ENCODE results near the gene CHPF2. TPM values are rescaled to one million over a fixed set of nuclear protein-coding genes. Genes with fewer than 3 reads are reported as not detected.

The CHPF2 gene
- polyA plus RNA-seq, 3 donors: 34.4 to 38.0 (median 36.0) TPM

- peaks cover 32 to 34% of the 10 kb centered on the region in 2 donors for H3K4me1 ChIP-seq (ENCODE audit: control insufficient read depth in 1 of 2, insufficient read depth in 2 of 2, low read length in 2 of 2)
- H3K27ac ChIP-seq (ENCODE audit: low read depth in 1 of 2, low read length in 2 of 2): no peak overlapping the region
- no peak overlapping the region for H3K4me2 ChIP-seq (replicated peaks; ENCODE audit: extremely low read depth, low read length, poor library complexity, severe bottlenecking)
- peaks cover 14% of the 10 kb centered on the region for H3K79me2 ChIP-seq (ENCODE audit: insufficient read depth, low read length)
- peaks cover 18% of the 10 kb centered on the region for H4K20me1 ChIP-seq (ENCODE audit: insufficient read depth, low read length)
- peaks cover 14 to 26% (median 24%) of the 10 kb centered on the region in 3 donors for H3K27me3 Mint-ChIP-seq (ENCODE audit: low read depth in 3 of 3)
- H2AFZ ChIP-seq (ENCODE audit: insufficient read depth, low read depth, low read length, poor library complexity, severe bottlenecking): no peak overlapping the region
- peaks cover 36% of the 10 kb centered on the region for H3K4me1 Mint-ChIP-seq
- no peaks in the 10 kb centered on the region for H3K36me3 ChIP-seq (replicated peaks in 1 of 2; ENCODE audit: control insufficient read depth in 1 of 2, insufficient read depth in 2 of 2, low read length in 2 of 2)
- no peak overlapping the region for H3K4me3 ChIP-seq (replicated peaks in 1 of 3; ENCODE audit: low read depth in 2 of 3, low read length in 3 of 3)
- intact Hi-C loops (cut with micrococcal nuclease): no loop called here
- peaks cover 0 to 8% (median 3%) of the 10 kb centered on the region in 7 donors for H3K9me3 Mint-ChIP-seq
- WGBS (ENCODE audit: insufficient coverage): 99% methylated on average over 8 of the region's 12 CpGs
- H3K27me3 ChIP-seq (ENCODE audit: control insufficient read depth in 2 of 2, insufficient read depth in 2 of 2, low read length in 2 of 2): peaks cover 0 to under 1% of the 10 kb centered on the region in 2 donors
- no peak overlapping the region for H3K9ac ChIP-seq (ENCODE audit: insufficient read depth, low read length, poor library complexity, severe bottlenecking)
- TF ChIP-seq, protein P1, sequence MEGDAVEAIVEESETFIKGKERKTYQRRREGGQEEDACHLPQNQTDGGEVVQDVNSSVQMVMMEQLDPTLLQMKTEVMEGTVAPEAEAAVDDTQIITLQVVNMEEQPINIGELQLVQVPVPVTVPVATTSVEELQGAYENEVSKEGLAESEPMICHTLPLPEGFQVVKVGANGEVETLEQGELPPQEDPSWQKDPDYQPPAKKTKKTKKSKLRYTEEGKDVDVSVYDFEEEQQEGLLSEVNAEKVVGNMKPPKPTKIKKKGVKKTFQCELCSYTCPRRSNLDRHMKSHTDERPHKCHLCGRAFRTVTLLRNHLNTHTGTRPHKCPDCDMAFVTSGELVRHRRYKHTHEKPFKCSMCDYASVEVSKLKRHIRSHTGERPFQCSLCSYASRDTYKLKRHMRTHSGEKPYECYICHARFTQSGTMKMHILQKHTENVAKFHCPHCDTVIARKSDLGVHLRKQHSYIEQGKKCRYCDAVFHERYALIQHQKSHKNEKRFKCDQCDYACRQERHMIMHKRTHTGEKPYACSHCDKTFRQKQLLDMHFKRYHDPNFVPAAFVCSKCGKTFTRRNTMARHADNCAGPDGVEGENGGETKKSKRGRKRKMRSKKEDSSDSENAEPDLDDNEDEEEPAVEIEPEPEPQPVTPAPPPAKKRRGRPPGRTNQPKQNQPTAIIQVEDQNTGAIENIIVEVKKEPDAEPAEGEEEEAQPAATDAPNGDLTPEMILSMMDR (IDR thresholded peaks at IDR 0.05): no peak
- no peak overlapping the region for H3K4me3 Mint-ChIP-seq
- no peak overlapping the region for H3K27ac Mint-ChIP-seq
- no peaks in the 10 kb centered on the region for H3K9me3 ChIP-seq (replicated peaks in 1 of 2; ENCODE audit: control insufficient read depth in 1 of 2, insufficient read depth in 1 of 2, low read length in 2 of 2)
- DNase-seq: no peak
- H3K36me3 Mint-ChIP-seq: peaks cover 4 to 9% of the 10 kb centered on the region in 2 donors
Measured at GRCh38 chr7:151278949-151279348, 46.7 kb downstream of the CHPF2 start.

DNA sequence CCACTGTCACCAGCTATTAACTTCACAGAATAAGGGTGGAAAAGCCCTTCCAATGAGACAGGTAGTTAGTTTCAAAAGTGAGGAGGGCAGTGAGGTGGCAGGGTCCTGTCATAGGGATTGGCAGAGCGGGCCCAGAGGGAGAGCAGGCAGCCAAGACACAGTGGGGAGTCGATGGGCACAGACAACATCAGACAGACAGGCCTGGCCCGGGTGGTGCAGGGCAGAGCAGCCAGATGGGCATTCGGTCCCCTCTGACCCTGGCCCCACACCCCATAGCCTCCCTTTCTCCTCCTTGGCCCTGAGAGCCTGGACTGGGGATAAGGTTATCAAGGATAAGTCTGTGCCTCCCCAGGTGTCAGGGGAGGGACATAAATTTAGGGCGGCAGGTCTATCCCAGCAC is 47.6 kb downstream of the CHPF2 start:
- Mint-ChIP-seq H3K9me3 (peaks cover 0 to 8% (median 3%) of the 10 kb centered on the region in 7 donors), H3K27ac (no peak overlapping the region), H3K36me3 (peaks cover 0 to 5% of the 10 kb centered on the region in 2 donors), H3K4me1 (peaks cover 26% of the 10 kb centered on the region), H3K4me3 (no peak overlapping the region), H3K27me3 (ENCODE audit: low read depth in 3 of 3) (peaks cover 16 to 29% (median 24%) of the 10 kb centered on the region in 3 donors)
- Histone ChIP-seq H3K9me3 (replicated peaks in 1 of 2; ENCODE audit: control insufficient read depth in 1 of 2, insufficient read depth in 1 of 2, low read length in 2 of 2) (no peaks in the 10 kb centered on the region), H2AFZ (ENCODE audit: insufficient read depth, low read depth, low read length, poor library complexity, severe bottlenecking) (no peak overlapping the region), H3K27ac (ENCODE audit: low read depth in 1 of 2, low read length in 2 of 2) (no peak overlapping the region), H4K20me1 (ENCODE audit: insufficient read depth, low read length) (peaks cover 16% of the 10 kb centered on the region), H3K79me2 (ENCODE audit: insufficient read depth, low read length) (peaks cover 14% of the 10 kb centered on the region), H3K27me3 (ENCODE audit: control insufficient read depth in 2 of 2, insufficient read depth in 2 of 2, low read length in 2 of 2) (peaks cover 0 to 3% of the 10 kb centered on the region in 2 donors), H3K4me1 (ENCODE audit: control insufficient read depth in 1 of 2, insufficient read depth in 2 of 2, low read length in 2 of 2) (peaks cover 23 to 25% of the 10 kb centered on the region in 2 donors), H3K4me2 (replicated peaks; ENCODE audit: extremely low read depth, low read length, poor library complexity, severe bottlenecking) (no peak overlapping the region), H3K9ac (ENCODE audit: insufficient read depth, low read length, poor library complexity, severe bottlenecking) (no peak overlapping the region), H3K4me3 (replicated peaks in 1 of 3; ENCODE audit: low read depth in 2 of 3, low read length in 3 of 3) (no peak overlapping the region), H3K36me3 (replicated peaks in 1 of 2; ENCODE audit: control insufficient read depth in 1 of 2, insufficient read depth in 2 of 2, low read length in 2 of 2) (no peaks in the 10 kb centered on the region)
- TF ChIP-seq, protein P1 (IDR thresholded peaks at IDR 0.05): no peak
- WGBS (ENCODE audit: insufficient coverage): 72% methylated on average over 2 of the region's 5 CpGs
- no peak for DNase-seq
- intact Hi-C loops (cut with micrococcal nuclease): no loop called here

All from CD14-positive monocyte (primary cell).